H9 (cell line): ENCODE data around the gene UBE2U. TPM values are rescaled to one million over a fixed set of nuclear protein-coding genes. Genes with fewer than 3 reads are reported as not detected.

ENCODE experiments used
- DNase-seq: peaks from one replicate; pipeline ENCODE4 v3.0.0-alpha.2; 2017
- H2AFZ ChIP-seq: one replicate; pipeline ENCODE4 v1.6.1; 2013; ENCODE audit warnings: mild to moderate bottlenecking, low read length, control low read depth, moderate library complexity
- H2AK5ac ChIP-seq: 2 replicates; pipeline ENCODE4 v1.6.1; 2013; ENCODE audit warnings: low read length, control low read depth, mixed read lengths; ENCODE audit not compliant: insufficient read length
- H2BK120ac ChIP-seq: one replicate; pipeline ENCODE4 v1.6.1; 2013; ENCODE audit warnings: low read depth, mild to moderate bottlenecking, low read length, control low read depth, inconsistent platforms; ENCODE audit not compliant: poor library complexity, severe bottlenecking
- H2BK12ac ChIP-seq: 2 replicates; pipeline ENCODE4 v1.6.1; 2013; ENCODE audit warnings: low read length, control low read depth, mixed read lengths, low read depth; ENCODE audit not compliant: insufficient read length
- H2BK15ac ChIP-seq: 2 replicates; pipeline ENCODE4 v1.6.1; 2013; ENCODE audit warnings: low read depth, low read length, control low read depth
- H2BK20ac ChIP-seq: one replicate; pipeline ENCODE4 v1.6.1; 2013; ENCODE audit warnings: low read depth, mild to moderate bottlenecking, low read length, control low read depth, inconsistent platforms; ENCODE audit not compliant: poor library complexity, severe bottlenecking
- H2BK5ac ChIP-seq: 2 replicates; pipeline ENCODE4 v1.6.1; 2013; ENCODE audit warnings: low read length, control low read depth, mixed read lengths; ENCODE audit not compliant: insufficient read length
- H3K14ac ChIP-seq: 2 replicates; pipeline ENCODE4 v1.6.1; 2013; ENCODE audit warnings: low read length, control low read depth; ENCODE audit not compliant: insufficient read depth
- H3K18ac ChIP-seq: 2 replicates; pipeline ENCODE4 v1.6.1; 2013; ENCODE audit warnings: low read depth, mild to moderate bottlenecking, mixed read lengths, low read length, control low read depth; ENCODE audit not compliant: insufficient read length
- H3K23ac ChIP-seq: 2 replicates; pipeline ENCODE4 v1.6.1; 2013; ENCODE audit warnings: low read length, control low read depth, mixed read lengths, low read depth; ENCODE audit not compliant: insufficient read length
- H3K23me2 ChIP-seq: 2 replicates; pipeline ENCODE4 v1.6.1; 2013; ENCODE audit warnings: low read depth, mild to moderate bottlenecking, mixed read lengths, low read length, control low read depth; ENCODE audit not compliant: insufficient read length, poor library complexity, severe bottlenecking
- H3K27ac ChIP-seq: 2 replicates; pipeline ENCODE4 v1.5.1; 2013; ENCODE audit warnings: low read length, control low read depth, mixed read lengths, low read depth; ENCODE audit not compliant: insufficient read length
- H3K27me3 ChIP-seq: 2 replicates; pipeline ENCODE4 v1.6.1; 2013; ENCODE audit warnings: low read length, control low read depth, inconsistent platforms; ENCODE audit not compliant: insufficient read depth
- H3K4ac ChIP-seq: 2 replicates; pipeline ENCODE4 v1.6.1; 2013; ENCODE audit warnings: low read depth, mild to moderate bottlenecking, control low read depth, inconsistent platforms, low read length, moderate library complexity
- H3K4me1 ChIP-seq: 2 replicates; pipeline ENCODE4 v1.6.1; 2013; ENCODE audit warnings: low read length, control low read depth, inconsistent platforms; ENCODE audit not compliant: insufficient read depth
- H3K4me2 ChIP-seq: 2 replicates; pipeline ENCODE4 v1.6.1; 2013; ENCODE audit warnings: low read length, control low read depth, mixed read lengths; ENCODE audit not compliant: insufficient read length, insufficient read depth
- H3K56ac ChIP-seq: 2 replicates; pipeline ENCODE4 v1.6.1; 2013; ENCODE audit warnings: low read depth, mild to moderate bottlenecking, mixed read lengths, low read length, control low read depth; ENCODE audit not compliant: insufficient read length
- H3K79me1 ChIP-seq: 2 replicates; pipeline ENCODE4 v1.6.1; 2013; ENCODE audit warnings: low read depth, mild to moderate bottlenecking, moderate library complexity, low read length, control low read depth, inconsistent platforms; ENCODE audit not compliant: insufficient read depth, poor library complexity, severe bottlenecking
- H3K79me2 ChIP-seq: 2 replicates; pipeline ENCODE4 v1.6.1; 2013; ENCODE audit warnings: low read length, control low read depth, inconsistent platforms; ENCODE audit not compliant: insufficient read depth
- H3K9ac ChIP-seq: 2 replicates; pipeline ENCODE4 v1.6.1; 2013; ENCODE audit warnings: low read length, control low read depth, mixed read lengths; ENCODE audit not compliant: insufficient read length; ENCODE audit errors: extremely low read depth
- H3K9me3 ChIP-seq: one replicate; pipeline ENCODE4 v1.6.1; 2013; ENCODE audit warnings: low read depth, low read length, inconsistent platforms; ENCODE audit not compliant: control insufficient read depth
- H3T11ph ChIP-seq: one replicate; pipeline ENCODE4 v1.6.1; 2013; ENCODE audit warnings: mild to moderate bottlenecking, low read length, control low read depth, inconsistent platforms
- H4K20me1 ChIP-seq: one replicate; pipeline ENCODE4 v1.6.1; 2013; ENCODE audit not compliant: control insufficient read depth, insufficient read length, insufficient read depth
- H4K5ac ChIP-seq: 2 replicates; pipeline ENCODE4 v1.6.1; 2013; ENCODE audit warnings: low read depth, mild to moderate bottlenecking, mixed read lengths, low read length, control low read depth; ENCODE audit not compliant: insufficient read length
- H4K8ac ChIP-seq: replicated peaks from 2 replicates; pipeline ENCODE4 v1.6.1; 2013; ENCODE audit warnings: low read length, control low read depth, mixed read lengths, low read depth; ENCODE audit not compliant: insufficient read length
- H4K91ac ChIP-seq: 2 replicates; pipeline ENCODE4 v1.6.1; 2013; ENCODE audit warnings: low read depth, mild to moderate bottlenecking, moderate library complexity, mixed read lengths, low read length, control low read depth; ENCODE audit not compliant: insufficient read length
- H3K27ac Mint-ChIP-seq, 3 experiments: 2 replicates in 2 of 3; 3 replicates in 1 of 3; pipeline ENCODE4 v1.8.0; 2020 to 2021; ENCODE audit warnings: mixed read lengths in 3 of 3, mild to moderate bottlenecking in 1 of 3, moderate library complexity in 1 of 3
- H3K27me3 Mint-ChIP-seq: 2 replicates; pipeline ENCODE4 v1.8.0; 2021; ENCODE audit warnings: low read depth, mild to moderate bottlenecking, moderate library complexity, mixed read lengths
- H3K36me3 Mint-ChIP-seq, 3 experiments: 2 replicates in 2 of 3; 3 replicates in 1 of 3; pipeline ENCODE4 v1.8.0; 2020 to 2021; ENCODE audit warnings: low read depth in 3 of 3, mixed read lengths in 3 of 3; ENCODE audit not compliant: insufficient read depth in 1 of 3
- H3K4me1 Mint-ChIP-seq, 2 experiments: 2 replicates each; pipeline ENCODE4 v1.8.0; 2020; ENCODE audit warnings: mixed read lengths in 2 of 2
- H3K4me3 Mint-ChIP-seq, 2 experiments: 2 replicates in 1 of 2; 3 replicates in 1 of 2; pipeline ENCODE4 v1.8.0; 2020 to 2021; ENCODE audit warnings: mild to moderate bottlenecking in 2 of 2, mixed read lengths in 2 of 2, moderate library complexity in 1 of 2
- H3K9me3 Mint-ChIP-seq, 2 experiments: 2 replicates in 1 of 2; 3 replicates in 1 of 2; pipeline ENCODE4 v1.8.0; 2020; ENCODE audit warnings: mild to moderate bottlenecking in 2 of 2, mixed read lengths in 2 of 2, moderate library complexity in 1 of 2
- WGBS: extraction: QIAGEN DNeasy Blood & Tissue Kit; methylation state at CpG from one replicate; pipeline ENCODE4 v1.1.7; 2013; ENCODE audit warnings: missing lambda C conversion rate, low lambda C conversion rate, mixed read lengths; ENCODE audit not compliant: insufficient read length; ENCODE audit errors: extremely low coverage; 5-methylcytosine and 5-hydroxymethylcytosine counted together
- total RNA-seq: library from RNA; stranded (reverse); gene quantifications from 2 replicates; pipeline ENCODE4 v1.2.1, GENCODE V29; 2021
- TF ChIP-seq, protein P1 (sequence below): fragments of 200-600 bp; sonication (generic); conservative IDR thresholded peaks from 3 replicates; pipeline ENCODE4 v1.8.0; 2021; ENCODE audit warnings: antibody characterized with exemption, mild to moderate bottlenecking

Gene UBE2U
- total RNA-seq, 1 experiment from 2014 or later, result not detected

DNA sequence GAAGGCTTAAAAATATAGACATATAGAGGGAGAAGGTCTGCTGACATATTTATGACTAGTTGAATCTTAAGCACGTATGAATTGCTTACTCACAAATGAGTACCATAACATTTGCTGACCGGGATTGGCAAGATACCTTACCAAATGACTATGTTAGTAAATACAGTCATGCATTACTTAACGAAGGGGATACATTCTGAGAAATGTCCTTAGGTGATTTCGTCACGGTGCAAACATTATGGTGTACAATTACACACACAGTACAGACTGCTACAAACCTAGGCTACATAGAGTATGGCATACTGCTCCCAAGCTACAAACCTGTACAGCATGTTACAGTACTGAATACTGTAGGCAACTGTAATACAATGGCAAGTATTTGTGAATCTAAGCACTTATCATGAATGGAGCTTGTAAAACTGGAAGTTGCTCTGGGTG is 19.4 kb upstream of the UBE2U start:
- no peak overlapping the region for H3K27ac ChIP-seq
- H4K8ac ChIP-seq, result no peak overlapping the region
- H4K5ac ChIP-seq, result no peak overlapping the region
- Mint-ChIP-seq H3K4me3 (no peak overlapping the region), H3K36me3 (peaks cover 0 to 2% (median 0%) of the 10 kb centered on the region in 3 experiments; a peak in 3 of 7 replicates), H3K9me3 (no peaks in the 10 kb centered on the region), H3K4me1 (peaks cover 4 to 15% of the 10 kb centered on the region in 2 experiments), H3K27me3 (peaks cover 2% of the 10 kb centered on the region; the same call in 1 of the 2 replicates), H3K27ac (peak overlapping the region in 1 of 3 experiments; percentile 90; a peak in 2 of 7 replicates)
- no peaks in the 10 kb centered on the region for H3K4me1 ChIP-seq
- no peaks in the 10 kb centered on the region for H4K20me1 ChIP-seq
- TF ChIP-seq, protein P1, sequence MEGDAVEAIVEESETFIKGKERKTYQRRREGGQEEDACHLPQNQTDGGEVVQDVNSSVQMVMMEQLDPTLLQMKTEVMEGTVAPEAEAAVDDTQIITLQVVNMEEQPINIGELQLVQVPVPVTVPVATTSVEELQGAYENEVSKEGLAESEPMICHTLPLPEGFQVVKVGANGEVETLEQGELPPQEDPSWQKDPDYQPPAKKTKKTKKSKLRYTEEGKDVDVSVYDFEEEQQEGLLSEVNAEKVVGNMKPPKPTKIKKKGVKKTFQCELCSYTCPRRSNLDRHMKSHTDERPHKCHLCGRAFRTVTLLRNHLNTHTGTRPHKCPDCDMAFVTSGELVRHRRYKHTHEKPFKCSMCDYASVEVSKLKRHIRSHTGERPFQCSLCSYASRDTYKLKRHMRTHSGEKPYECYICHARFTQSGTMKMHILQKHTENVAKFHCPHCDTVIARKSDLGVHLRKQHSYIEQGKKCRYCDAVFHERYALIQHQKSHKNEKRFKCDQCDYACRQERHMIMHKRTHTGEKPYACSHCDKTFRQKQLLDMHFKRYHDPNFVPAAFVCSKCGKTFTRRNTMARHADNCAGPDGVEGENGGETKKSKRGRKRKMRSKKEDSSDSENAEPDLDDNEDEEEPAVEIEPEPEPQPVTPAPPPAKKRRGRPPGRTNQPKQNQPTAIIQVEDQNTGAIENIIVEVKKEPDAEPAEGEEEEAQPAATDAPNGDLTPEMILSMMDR, result no peak
- H3K4ac ChIP-seq, result no peak overlapping the region
- no peaks in the 10 kb centered on the region for H3K23me2 ChIP-seq
- no peak overlapping the region for H3K18ac ChIP-seq
- no peak overlapping the region for H3K23ac ChIP-seq
- no peaks in the 10 kb centered on the region for H3K79me2 ChIP-seq
- no peak overlapping the region for H4K91ac ChIP-seq
- no peak overlapping the region for H2AK5ac ChIP-seq
- DNase-seq, result no peak
- H2BK5ac ChIP-seq, result no peak overlapping the region
- no peak overlapping the region for H2BK120ac ChIP-seq
- no peaks in the 10 kb centered on the region for H3K27me3 ChIP-seq
- no peak overlapping the region for H2BK20ac ChIP-seq
- no peaks in the 10 kb centered on the region for H3K9me3 ChIP-seq
- H2BK12ac ChIP-seq, result no peak overlapping the region
- H2BK15ac ChIP-seq, result no peak overlapping the region
- no peak overlapping the region for H3K9ac ChIP-seq
- no peak overlapping the region for H3T11ph ChIP-seq
- no peak overlapping the region for H3K14ac ChIP-seq
- no peak overlapping the region for H3K4me2 ChIP-seq
- no peaks in the 10 kb centered on the region for H3K79me1 ChIP-seq
- WGBS, result no CpG with 5 or more reads among the region's 5 CpGs
- no peak overlapping the region for H2AFZ ChIP-seq
- no peak overlapping the region for H3K56ac ChIP-seq
